H1 (cell line): ENCODE data around the gene CACNB2.

ENCODE experiments used
- BCL11A ChIP-seq, 2 experiments: IDR thresholded peaks; one replicate each; pipeline ENCODE4 v1.6.1; 2011; ENCODE audit warnings: low read depth in 2 of 2, low read length in 2 of 2, mild to moderate bottlenecking in 2 of 2
- CBX8 ChIP-seq: fragments of 300-800, 300-1000 bp; sonication (generic); IDR thresholded peaks from 2 replicates; pipeline ENCODE4 v1.7.1; 2016; ENCODE audit warnings: low read depth, low read length, borderline replicate concordance
- CHD2 ChIP-seq: IDR thresholded peaks from 2 replicates; pipeline ENCODE4 v1.6.1; 2012; ENCODE audit warnings: low read length, improper control_type of control experiment
- JUN ChIP-seq: IDR thresholded peaks from 2 replicates; pipeline ENCODE4 v1.6.1; 2011; ENCODE audit warnings: low read depth, mild to moderate bottlenecking, improper control_type of control experiment, low read length
- POLR2A ChIP-seq, 2 experiments: IDR thresholded peaks; 1 replicate in 1 of 2; 2 replicates in 1 of 2; pipeline ENCODE4 v1.6.1; 2011; ENCODE audit warnings: low read depth in 2 of 2, low read length in 2 of 2, mild to moderate bottlenecking in 2 of 2; ENCODE audit errors: control extremely low read depth in 1 of 2
- POLR2AphosphoS5 ChIP-seq: IDR thresholded peaks from 2 replicates; pipeline ENCODE4 v1.6.1; 2011; ENCODE audit warnings: low read depth, low read length
- RFX5 ChIP-seq: IDR thresholded peaks from 2 replicates; pipeline ENCODE4 v1.6.1; 2011; ENCODE audit warnings: low read depth, low read length, improper control_type of control experiment, borderline replicate concordance
- SIX5 ChIP-seq: IDR thresholded peaks from 2 replicates; pipeline ENCODE4 v1.6.1; 2011; ENCODE audit warnings: mild to moderate bottlenecking, low read depth, low read length
- SRF ChIP-seq: IDR thresholded peaks from 2 replicates; pipeline ENCODE4 v1.6.1; 2011; ENCODE audit warnings: mild to moderate bottlenecking, low read depth, low read length, moderate library complexity
- TAF1 ChIP-seq: IDR thresholded peaks from 2 replicates; pipeline ENCODE4 v1.6.1; 2011; ENCODE audit warnings: mild to moderate bottlenecking, low read depth, low read length
- TAF7 ChIP-seq: optimal IDR thresholded peaks from 2 replicates; pipeline ENCODE3; 2011; ENCODE audit warnings: low read depth, mild to moderate bottlenecking, inconsistent platforms, low read length, moderate library complexity, borderline replicate concordance
- ZNF274 ChIP-seq: IDR thresholded peaks from 2 replicates; pipeline ENCODE4 v1.7.0; 2012; ENCODE audit warnings: low read length, borderline replicate concordance; ENCODE audit errors: extremely low read depth
- TF ChIP-seq, protein P1 (sequence below), 3 experiments: IDR thresholded peaks; 1 replicate in 2 of 3; 2 replicates in 1 of 3; pipeline versions ENCODE4 v1.5.1 to v1.6.1; 2011; ENCODE audit warnings: low read length in 3 of 3, mild to moderate bottlenecking in 3 of 3, inconsistent platforms in 2 of 3, low read depth in 1 of 3, moderate library complexity in 1 of 3; ENCODE audit not compliant: insufficient read depth in 1 of 3; ENCODE audit errors: control extremely low read depth in 1 of 3

DNA sequence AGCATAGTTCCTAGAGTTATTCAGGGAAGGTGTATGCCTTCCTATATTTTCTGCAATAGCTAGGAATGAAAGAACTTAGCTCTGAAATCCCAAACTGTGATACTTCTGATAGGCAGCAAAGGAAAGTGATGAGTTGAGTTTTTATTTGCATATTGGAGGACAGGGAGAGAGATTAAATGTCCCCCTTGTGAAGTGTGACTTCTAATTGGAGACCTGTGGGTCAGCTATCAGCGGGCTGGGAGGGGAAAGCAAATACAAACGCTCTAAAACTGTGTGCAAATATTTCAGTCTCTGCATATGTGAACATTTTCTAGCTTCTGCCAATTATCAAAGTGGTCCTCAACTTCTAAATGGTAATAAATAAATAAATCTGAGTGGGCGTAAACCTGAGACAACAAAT, 203.3 kb downstream of the CACNB2 start:
- TF ChIP-seq BCL11A (IDR thresholded peaks at IDR 0.05; ENCODE audit: low read depth in 2 of 2, low read length in 2 of 2) (no peak), TAF7 (no peak), TAF1 (no peak), POLR2A (IDR thresholded peaks at IDR 0.05; ENCODE audit: control extremely low read depth in 1 of 2, low read depth in 2 of 2, low read length in 2 of 2) (no peak), CBX8 (no peak), JUN (no peak), POLR2AphosphoS5 (no peak), ZNF274 (no peak), RFX5 (no peak), SIX5 (no peak), SRF (no peak), CHD2 (no peak)
- TF ChIP-seq, protein P1, sequence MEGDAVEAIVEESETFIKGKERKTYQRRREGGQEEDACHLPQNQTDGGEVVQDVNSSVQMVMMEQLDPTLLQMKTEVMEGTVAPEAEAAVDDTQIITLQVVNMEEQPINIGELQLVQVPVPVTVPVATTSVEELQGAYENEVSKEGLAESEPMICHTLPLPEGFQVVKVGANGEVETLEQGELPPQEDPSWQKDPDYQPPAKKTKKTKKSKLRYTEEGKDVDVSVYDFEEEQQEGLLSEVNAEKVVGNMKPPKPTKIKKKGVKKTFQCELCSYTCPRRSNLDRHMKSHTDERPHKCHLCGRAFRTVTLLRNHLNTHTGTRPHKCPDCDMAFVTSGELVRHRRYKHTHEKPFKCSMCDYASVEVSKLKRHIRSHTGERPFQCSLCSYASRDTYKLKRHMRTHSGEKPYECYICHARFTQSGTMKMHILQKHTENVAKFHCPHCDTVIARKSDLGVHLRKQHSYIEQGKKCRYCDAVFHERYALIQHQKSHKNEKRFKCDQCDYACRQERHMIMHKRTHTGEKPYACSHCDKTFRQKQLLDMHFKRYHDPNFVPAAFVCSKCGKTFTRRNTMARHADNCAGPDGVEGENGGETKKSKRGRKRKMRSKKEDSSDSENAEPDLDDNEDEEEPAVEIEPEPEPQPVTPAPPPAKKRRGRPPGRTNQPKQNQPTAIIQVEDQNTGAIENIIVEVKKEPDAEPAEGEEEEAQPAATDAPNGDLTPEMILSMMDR (IDR thresholded peaks at IDR 0.05; ENCODE audit: control extremely low read depth in 1 of 3, insufficient read depth in 1 of 3, low read depth in 1 of 3, low read length in 3 of 3) = no peak
